D721Med (cell line): ENCODE measurements around the gene TK2.
"Not testable (repeated sequence)": the region's sequence is repeated elsewhere in the genome, so short reads cannot be mapped to it uniquely, and the experiment has no call there.

Experiments
- DNase-seq: peaks from one replicate; pipeline ENCODE4 v3.0.0; 2011; ENCODE audit warnings: low spot score; ENCODE audit not compliant: insufficient read length
- FAIRE-seq: peaks from 2 replicates; lab custom pipeline; 2011; peaks lifted over from hg19 to GRCh38; lab: Jason Lieb, UNC
- CTCF ChIP-seq: IDR thresholded peaks from 2 replicates; pipeline ENCODE4 v1.5.1; 2012; ENCODE audit warnings: mild to moderate bottlenecking, control low read depth; ENCODE audit not compliant: insufficient read depth; ENCODE audit errors: missing control alignments

The TK2 gene

GRCh38 chr16:66468321-66468965, 81.5 kb downstream of the TK2 start:
- TF ChIP-seq CTCF: no peak
- DNase-seq (no peak), FAIRE-seq (no peak)

- no peak for DNase-seq
- FAIRE-seq: no peak
- no peak for TF ChIP-seq CTCF
These were observed 82.3 kb downstream of the TK2 start for GRCh38 chr16:66467611-66468010.

GRCh38 chr16:66466636-66467035, 83.3 kb downstream of the TK2 start:
- DNase-seq, FAIRE-seq: not testable (repeated sequence)

- not testable (repeated sequence) for FAIRE-seq, DNase-seq
These were observed 84.0 kb downstream of the TK2 start for GRCh38 chr16:66465946-66466345.

GRCh38 chr16:66462912-66463311, 87.0 kb downstream of the TK2 start:
- no peak for FAIRE-seq
- no peak for TF ChIP-seq CTCF
- no peak for DNase-seq

- DNase-seq: no peak
- FAIRE-seq: no peak
- TF ChIP-seq CTCF: no peak
These were observed 89.2 kb downstream of the TK2 start for GRCh38 chr16:66460703-66461102.

- FAIRE-seq (no peak), DNase-seq (no peak)
- TF ChIP-seq CTCF: no peak
These were observed 90.0 kb downstream of the TK2 start for GRCh38 chr16:66459878-66460277.

GRCh38 chr16:66458853-66459252, 91.1 kb downstream of the TK2 start:
- DNase-seq: no peak
- FAIRE-seq: no peak
- no peak for TF ChIP-seq CTCF
